GM13976 (cell line): ENCODE data around the gene CD164L2.

Experiments
- DNase-seq: peaks from one replicate; pipeline ENCODE4 v3.0.0; 2012; ENCODE audit warnings: low spot score
- CTCF ChIP-seq: IDR thresholded peaks from 2 replicates; pipeline ENCODE4 v1.5.1; 2012; ENCODE audit warnings: borderline replicate concordance, mild to moderate bottlenecking; ENCODE audit not compliant: insufficient read depth; ENCODE audit errors: extremely low read depth, missing control alignments, control extremely low read depth
- in situ Hi-C: fragments of 300-500 bp; cut with MboI; formaldehyde crosslinking; loops from one replicate; pipeline ENCODE4 v1.12.0; 2022; ENCODE audit warnings: low sequenced_read_pairs, mixed read lengths, inconsistent platforms; ENCODE audit not compliant: unreplicated experiment

The CD164L2 gene

GRCh38 chr1:27368869-27369582 is 14.1 kb downstream of the CD164L2 start:
- TF ChIP-seq CTCF: no peak
- no peak for DNase-seq
- in situ Hi-C loops: no loop called here

- in situ Hi-C loops: no loop called here
- TF ChIP-seq CTCF: no peak
- DNase-seq: no peak
These were observed 15.9 kb downstream of the CD164L2 start for GRCh38 chr1:27367160-27367650.

GRCh38 chr1:27366411-27367159 is 16.5 kb downstream of the CD164L2 start, which contains the start of gene MAP3K6:
Gene MAP3K6, minus strand, starts transcription at chr1:27366961. Its CDS starts 364 bp downstream, at chr1:27366597.
- TF ChIP-seq CTCF: peak; percentile 69
- in situ Hi-C loops: no loop called here

GRCh38 chr1:27366113-27366410 is 17.1 kb downstream of the CD164L2 start:
- peak; percentile 77 for DNase-seq
- in situ Hi-C loops: no loop called here

More at GRCh38 chr1:27366411-27367159, 16.5 kb downstream of the CD164L2 start, which contains the start of gene MAP3K6:
- DNase-seq: peak; percentile 80

GRCh38 chr1:27365372-27366112 is 17.6 kb downstream of the CD164L2 start:
- peak; percentile 97 for DNase-seq
- in situ Hi-C loops: no loop called here
- no peak for TF ChIP-seq CTCF

More at GRCh38 chr1:27366113-27366410, 17.1 kb downstream of the CD164L2 start:
- no peak for TF ChIP-seq CTCF

- in situ Hi-C loops: no loop called here
- no peak for DNase-seq
- TF ChIP-seq CTCF: no peak
These were observed 18.3 kb downstream of the CD164L2 start for GRCh38 chr1:27364696-27365371.
